GM10266 (cell line): ENCODE results near the gene VPS13D.
"Not testable (repeated sequence)": the region's sequence is repeated elsewhere in the genome, so short reads cannot be mapped to it uniquely, and the experiment has no call there.

Experiments
- DNase-seq: peaks from one replicate; pipeline ENCODE4 v3.0.0; 2012; ENCODE audit errors: extremely low spot score
- TF ChIP-seq, protein P1 (sequence below): IDR thresholded peaks from 2 replicates; pipeline ENCODE4 v1.5.1; 2012; ENCODE audit warnings: mild to moderate bottlenecking, low read depth; ENCODE audit not compliant: control insufficient read depth, insufficient read depth; ENCODE audit errors: missing control alignments

The VPS13D gene

DNA sequence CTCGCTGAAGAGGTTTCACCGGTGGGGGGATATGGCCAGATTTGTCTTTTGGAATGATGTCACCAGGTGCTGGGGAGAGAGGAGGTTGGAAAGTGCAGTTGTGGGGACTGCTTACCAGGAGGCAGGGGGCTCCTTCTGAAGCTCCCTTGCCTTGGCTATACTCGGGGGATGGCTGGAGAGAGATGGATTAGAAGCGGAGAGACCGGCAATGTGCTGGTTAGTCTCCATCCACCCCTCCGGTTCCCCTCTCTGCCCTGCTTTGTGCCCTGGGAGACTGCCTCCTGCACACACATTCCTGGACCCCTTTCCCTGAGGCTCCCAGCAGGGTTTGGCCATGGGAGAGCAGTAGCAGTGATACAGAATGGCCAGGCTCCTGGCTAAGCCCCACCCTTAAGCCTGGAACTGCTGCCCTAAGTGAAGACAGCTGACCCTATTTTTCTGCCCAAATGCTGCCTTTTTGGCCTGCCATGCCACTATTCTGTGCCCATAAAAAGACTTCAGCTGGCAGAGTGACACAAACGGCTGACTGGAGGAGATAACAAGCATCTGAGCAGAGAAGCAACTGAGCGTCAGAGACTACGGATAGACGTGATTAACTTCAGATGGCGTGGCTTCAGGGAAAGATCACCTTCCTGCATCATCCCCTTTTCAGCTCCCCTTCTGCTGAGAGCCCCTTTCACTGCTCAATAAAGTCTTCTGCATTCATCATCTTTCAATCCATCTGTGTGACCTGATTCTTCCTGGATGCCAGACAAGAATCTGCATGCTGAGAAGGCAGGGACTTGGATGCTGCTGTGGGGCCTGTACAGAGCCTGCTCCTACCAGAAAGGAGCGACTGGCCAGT lies 14.5 kb upstream of the VPS13D start:
- DNase-seq, result no peak
- TF ChIP-seq, protein P1, sequence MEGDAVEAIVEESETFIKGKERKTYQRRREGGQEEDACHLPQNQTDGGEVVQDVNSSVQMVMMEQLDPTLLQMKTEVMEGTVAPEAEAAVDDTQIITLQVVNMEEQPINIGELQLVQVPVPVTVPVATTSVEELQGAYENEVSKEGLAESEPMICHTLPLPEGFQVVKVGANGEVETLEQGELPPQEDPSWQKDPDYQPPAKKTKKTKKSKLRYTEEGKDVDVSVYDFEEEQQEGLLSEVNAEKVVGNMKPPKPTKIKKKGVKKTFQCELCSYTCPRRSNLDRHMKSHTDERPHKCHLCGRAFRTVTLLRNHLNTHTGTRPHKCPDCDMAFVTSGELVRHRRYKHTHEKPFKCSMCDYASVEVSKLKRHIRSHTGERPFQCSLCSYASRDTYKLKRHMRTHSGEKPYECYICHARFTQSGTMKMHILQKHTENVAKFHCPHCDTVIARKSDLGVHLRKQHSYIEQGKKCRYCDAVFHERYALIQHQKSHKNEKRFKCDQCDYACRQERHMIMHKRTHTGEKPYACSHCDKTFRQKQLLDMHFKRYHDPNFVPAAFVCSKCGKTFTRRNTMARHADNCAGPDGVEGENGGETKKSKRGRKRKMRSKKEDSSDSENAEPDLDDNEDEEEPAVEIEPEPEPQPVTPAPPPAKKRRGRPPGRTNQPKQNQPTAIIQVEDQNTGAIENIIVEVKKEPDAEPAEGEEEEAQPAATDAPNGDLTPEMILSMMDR, result no peak

DNA sequence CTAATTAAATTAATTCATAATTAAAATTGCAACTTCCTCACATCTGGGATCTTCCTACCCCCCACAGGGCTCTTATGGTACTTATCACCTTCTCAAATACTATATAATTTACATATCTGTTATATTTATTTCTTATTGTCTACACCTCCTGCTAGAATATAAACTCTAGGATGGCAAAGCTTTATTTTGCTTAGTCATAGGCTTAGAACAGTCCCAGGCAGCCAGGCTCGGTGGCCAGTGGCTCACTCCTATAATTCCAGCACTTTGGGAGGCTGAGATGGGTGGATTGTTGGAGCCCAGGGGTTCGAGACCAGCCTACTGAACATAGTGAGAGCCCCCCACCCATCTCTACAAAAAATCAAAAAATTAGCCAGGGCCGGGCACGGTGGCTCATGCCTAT lies 10.0 kb upstream of the VPS13D start:
- no peak for DNase-seq
- TF ChIP-seq, protein P1, result no peak

DNA sequence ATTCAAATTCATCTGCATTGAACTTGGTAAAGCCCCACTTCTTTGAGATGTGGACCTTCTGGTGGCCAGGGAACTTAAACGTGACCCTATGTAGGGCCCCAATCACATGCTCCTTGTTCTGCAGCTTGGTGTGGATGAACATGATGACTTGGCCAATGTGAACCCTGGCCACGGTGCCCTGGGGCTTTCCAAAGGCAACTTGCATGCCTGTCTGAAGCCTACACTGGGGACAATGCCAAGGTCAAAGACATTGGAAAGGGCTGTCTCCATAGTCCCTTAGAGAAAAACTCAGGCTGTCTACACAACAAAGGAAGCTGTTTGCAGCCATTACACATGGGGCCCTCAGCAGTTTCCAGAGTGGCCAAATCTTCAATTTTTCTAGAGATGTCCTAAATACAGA lies 8.9 kb upstream of the VPS13D start:
- TF ChIP-seq, protein P1, result no peak
- DNase-seq, result no peak

DNA sequence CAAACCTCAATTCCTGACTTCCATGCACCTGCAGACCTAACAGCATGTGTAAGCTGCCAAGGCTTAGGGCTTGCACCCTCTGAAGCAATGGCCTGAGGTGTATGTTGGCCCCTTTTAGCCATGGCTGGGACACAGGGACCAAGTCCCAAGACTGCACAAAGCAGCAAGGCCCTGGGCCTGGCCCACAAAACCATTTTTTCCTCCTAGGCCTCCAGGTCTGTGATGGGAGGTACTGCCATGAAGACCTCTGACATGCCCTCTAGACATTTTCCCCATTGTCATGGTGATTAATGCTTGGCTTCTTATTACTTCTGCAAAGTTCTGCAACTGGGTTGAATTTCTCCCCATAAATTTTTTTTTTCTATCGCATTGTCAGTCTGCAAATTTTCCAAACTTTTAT lies 7.1 kb upstream of the VPS13D start:
- DNase-seq, result not testable (repeated sequence)

DNA sequence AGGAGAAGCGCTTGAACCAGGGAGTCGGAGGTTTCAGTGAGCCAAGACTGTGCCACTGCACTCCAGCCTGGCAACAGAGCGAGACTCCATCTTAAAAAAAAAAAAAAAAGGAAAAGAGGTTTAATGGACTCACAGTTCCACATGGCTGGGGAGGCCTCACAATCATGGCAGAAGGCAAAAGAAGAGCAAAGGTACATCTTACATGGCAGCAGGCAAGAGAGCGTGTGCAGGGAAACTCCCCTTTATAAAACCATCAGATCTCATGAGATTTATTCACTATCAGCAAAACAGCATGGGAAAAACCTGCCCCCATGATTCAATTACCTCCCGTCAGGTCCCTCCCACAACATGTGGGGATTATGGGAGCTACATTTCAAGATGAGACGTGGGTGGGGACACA lies 5.7 kb upstream of the VPS13D start:
- DNase-seq, result not testable (repeated sequence)

DNA sequence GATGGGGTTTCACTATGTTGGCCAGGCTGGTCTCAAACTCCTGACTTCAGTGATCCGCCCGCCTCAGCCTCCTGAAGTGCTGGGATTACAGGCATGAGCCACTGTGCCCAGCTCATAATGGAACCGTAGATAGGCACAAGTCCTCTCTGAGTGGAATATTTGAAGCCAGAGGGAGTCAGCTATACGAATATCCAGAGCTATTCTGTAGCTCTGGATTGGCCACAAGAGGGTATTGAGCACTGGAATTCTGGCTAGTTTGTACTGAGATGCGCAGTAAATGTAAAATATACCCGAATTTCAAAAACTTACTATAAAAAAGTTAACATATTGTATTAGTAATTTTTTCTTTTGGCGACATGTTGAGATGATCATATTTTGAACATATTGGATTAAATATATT lies 851 bp upstream of the VPS13D start:
- no peak for DNase-seq

DNA sequence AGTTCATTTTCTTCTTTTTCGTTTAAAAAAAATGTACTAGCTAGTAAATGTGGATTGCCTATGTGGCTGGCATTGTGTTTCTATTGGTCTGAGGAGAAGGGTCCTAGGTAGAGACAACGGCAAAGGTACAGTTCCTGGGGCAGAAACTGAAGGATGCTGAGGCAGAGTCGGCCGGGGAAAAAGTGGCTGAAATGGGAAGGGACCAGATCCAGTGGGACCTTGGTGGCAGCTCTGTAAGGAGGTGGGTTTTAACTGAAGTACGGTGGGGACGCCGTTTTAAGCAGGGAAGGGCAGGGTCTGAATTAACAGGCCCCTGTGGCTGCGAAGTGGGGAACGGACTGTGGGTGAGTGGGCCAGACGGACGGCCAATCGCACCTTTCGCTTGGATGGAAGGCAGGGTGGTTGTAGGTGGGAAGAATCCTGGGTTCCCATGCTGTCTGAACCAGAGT lies 420 bp upstream of the VPS13D start:
- TF ChIP-seq, protein P1, result no peak
- DNase-seq, result no peak

More for the DNA sequence above, 851 bp upstream of the VPS13D start:
- TF ChIP-seq, protein P1, result no peak

DNA sequence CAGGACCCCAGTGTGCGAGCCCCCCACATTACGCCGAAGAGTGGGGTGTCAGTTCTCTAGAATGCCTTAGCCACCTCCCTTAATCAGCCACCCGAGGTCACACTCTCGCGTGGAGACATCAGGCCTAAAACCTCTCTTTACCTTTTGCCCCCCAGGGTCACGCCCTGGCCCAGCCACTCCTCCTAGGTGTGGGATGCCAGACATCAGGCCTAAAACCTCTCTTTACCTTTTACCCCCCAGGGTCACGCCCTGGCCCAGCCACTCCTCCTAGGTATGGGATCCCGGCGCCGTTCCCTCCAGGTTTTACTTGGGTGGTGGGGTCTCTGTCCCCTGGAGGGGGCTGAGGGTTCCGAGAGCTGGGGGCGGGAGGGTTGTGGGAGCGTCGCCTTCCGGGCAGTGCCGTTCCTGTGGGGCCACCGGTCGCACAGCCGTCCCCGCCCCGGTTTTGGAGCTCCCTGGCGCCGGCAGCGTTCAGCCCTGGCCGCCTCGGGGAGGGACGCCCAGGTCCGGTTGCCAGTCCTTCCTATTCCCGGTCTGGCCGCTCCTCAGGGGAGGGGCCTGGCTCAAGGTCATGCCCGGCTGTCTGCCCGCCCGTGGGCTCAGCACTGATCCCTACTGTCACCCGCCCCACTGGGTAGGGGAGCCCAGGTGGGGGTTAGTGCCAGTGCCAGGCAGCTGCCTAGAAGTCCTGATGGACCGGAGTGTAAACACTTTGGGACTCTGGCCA lies 882 bp downstream of the VPS13D start:
- peak; percentile 40 for DNase-seq
- TF ChIP-seq, protein P1, result no peak
